HG03045 (cell line): ENCODE data around the gene CARF.
A peak's percentile ranks its signal among the peaks of the same experiment; 100 is the strongest.
"Not testable (repeated sequence)": the region's sequence is repeated elsewhere in the genome, so short reads cannot be mapped to it uniquely, and the experiment has no call there.

Experiments used
- ATAC-seq: cut with Tn5 transposase; IDR thresholded peaks from one replicate; pipeline ENCODE4 v1.9.1; 2021; ENCODE audit warnings: mild to moderate bottlenecking, moderate library complexity; ENCODE audit not compliant: unreplicated experiment

CARF gene

GRCh38 chr2:202934456-202934855 is 22.4 kb downstream of the CARF start:
- no peak for ATAC-seq

- ATAC-seq: no peak
These were observed 26.9 kb downstream of the CARF start for GRCh38 chr2:202938960-202939359.

- ATAC-seq: no peak
These were observed 29.7 kb downstream of the CARF start for GRCh38 chr2:202941771-202942170.

GRCh38 chr2:202944408-202944807 is 32.3 kb downstream of the CARF start:
- no peak for ATAC-seq

GRCh38 chr2:202944816-202945215 is 32.7 kb downstream of the CARF start:
- no peak for ATAC-seq

GRCh38 chr2:202945497-202945896 is 33.4 kb downstream of the CARF start:
- ATAC-seq: no peak

- ATAC-seq: not testable (repeated sequence)
These were observed 37.3 kb downstream of the CARF start for GRCh38 chr2:202949333-202949732.

GRCh38 chr2:202950592-202950991 is 38.5 kb downstream of the CARF start:
- no peak for ATAC-seq

- no peak for ATAC-seq
These were observed 48.4 kb downstream of the CARF start for GRCh38 chr2:202960524-202960923.

- no peak for ATAC-seq
These were observed 51.6 kb downstream of the CARF start for GRCh38 chr2:202963712-202964111.

- ATAC-seq: peak; percentile 90
These were observed 53.9 kb downstream of the CARF start for GRCh38 chr2:202965810-202966460.

- not testable (repeated sequence) for ATAC-seq
These were observed 57.3 kb downstream of the CARF start for GRCh38 chr2:202969404-202969803.

- no peak for ATAC-seq
These were observed 64.7 kb downstream of the CARF start for GRCh38 chr2:202976809-202977208.

GRCh38 chr2:202982779-202983491 is 70.9 kb downstream of the CARF start:
- no peak for ATAC-seq

- no peak for ATAC-seq
These were observed 77.7 kb downstream of the CARF start for GRCh38 chr2:202989749-202990148.

GRCh38 chr2:202990501-202990900 is 78.4 kb downstream of the CARF start:
- ATAC-seq: no peak

GRCh38 chr2:202997113-202997512 is 85.0 kb downstream of the CARF start:
- not testable (repeated sequence) for ATAC-seq

GRCh38 chr2:203002054-203002821 is 90.2 kb downstream of the CARF start:
- ATAC-seq: no peak

GRCh38 chr2:203003716-203004115 is 91.6 kb downstream of the CARF start:
- no peak for ATAC-seq

- peak; percentile 99 for ATAC-seq
These were observed 102.6 kb downstream of the CARF start, which contains the start of gene NBEAL1 for GRCh38 chr2:203014456-203015199. NBEAL1 (plus strand) TSS chr2:203014875; CDS start chr2:203016385, 1,510 bp downstream.

- no peak for ATAC-seq
These were observed 104.6 kb downstream of the CARF start for GRCh38 chr2:203016716-203017115.
